ENCODE measurements around the gene PPP1R7. TPM values are rescaled to one million over a fixed set of nuclear protein-coding genes. Genes with fewer than 3 reads are reported as not detected.

The PPP1R7 gene
- total RNA-seq, 2 experiments from 2014 or later, result 36.4 to 38.2 TPM

DNA sequence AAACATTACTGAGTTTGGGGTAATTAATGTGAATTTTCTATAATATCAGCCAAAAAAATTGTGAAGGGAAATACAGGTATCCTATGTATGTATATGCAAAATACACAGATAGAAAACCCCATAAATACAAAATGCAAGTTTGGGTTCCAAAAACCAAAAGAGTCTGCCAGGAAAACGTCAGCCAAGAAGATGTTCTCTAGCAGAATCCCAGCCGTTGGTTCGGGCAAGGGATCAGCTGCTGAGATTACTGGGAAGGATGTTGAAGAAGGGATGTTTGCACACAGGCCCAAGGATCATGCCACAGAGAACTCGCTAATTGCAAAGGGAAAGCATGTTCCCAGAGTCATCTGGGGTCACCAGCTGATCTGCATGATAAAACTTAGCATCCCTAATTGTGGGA lies 28.7 kb downstream of the PPP1R7 start:
- Mint-ChIP-seq H3K4me3 (no peak overlapping the region), H3K36me3 (ENCODE audit: low read depth) (peaks cover 63% of the 10 kb centered on the region), H3K4me1 (ENCODE audit: low read depth) (no peaks in the 10 kb centered on the region), H3K9me3 (no peaks in the 10 kb centered on the region), H3K27me3 (no peaks in the 10 kb centered on the region), H3K27ac (no peak overlapping the region)
- H3K4me1 ChIP-seq (ENCODE audit: insufficient read depth, low read length), result no peaks in the 10 kb centered on the region
- CTCF ChIA-PET, result no interaction called here
- DNase-seq, result no peak
- POLR2A ChIA-PET, result interaction anchor here (0.7 kb wide), 1 partner anchor 100 kb away, joined by 3 read pairs; no protein-coding TSS in a partner anchor
- peaks cover 61% of the 10 kb centered on the region for H3K36me3 ChIP-seq (ENCODE audit: insufficient read depth, low read length)
- no peak overlapping the region for H3K4me3 ChIP-seq (ENCODE audit: low read length)
- intact Hi-C loops (cut with DNase I, micrococcal nuclease), result no loop called here
- no peaks in the 10 kb centered on the region for H3K27me3 ChIP-seq (ENCODE audit: control insufficient read depth in 1 of 2, insufficient read depth in 2 of 2, low read length in 2 of 2)
- H3K27ac ChIP-seq (ENCODE audit: low read depth in 1 of 2, low read length in 2 of 2), result no peak overlapping the region
- no peaks in the 10 kb centered on the region for H3K9me3 ChIP-seq (ENCODE audit: control insufficient read depth in 1 of 2, insufficient read depth in 1 of 2, low read length in 2 of 2)
- TF ChIP-seq, protein P1, sequence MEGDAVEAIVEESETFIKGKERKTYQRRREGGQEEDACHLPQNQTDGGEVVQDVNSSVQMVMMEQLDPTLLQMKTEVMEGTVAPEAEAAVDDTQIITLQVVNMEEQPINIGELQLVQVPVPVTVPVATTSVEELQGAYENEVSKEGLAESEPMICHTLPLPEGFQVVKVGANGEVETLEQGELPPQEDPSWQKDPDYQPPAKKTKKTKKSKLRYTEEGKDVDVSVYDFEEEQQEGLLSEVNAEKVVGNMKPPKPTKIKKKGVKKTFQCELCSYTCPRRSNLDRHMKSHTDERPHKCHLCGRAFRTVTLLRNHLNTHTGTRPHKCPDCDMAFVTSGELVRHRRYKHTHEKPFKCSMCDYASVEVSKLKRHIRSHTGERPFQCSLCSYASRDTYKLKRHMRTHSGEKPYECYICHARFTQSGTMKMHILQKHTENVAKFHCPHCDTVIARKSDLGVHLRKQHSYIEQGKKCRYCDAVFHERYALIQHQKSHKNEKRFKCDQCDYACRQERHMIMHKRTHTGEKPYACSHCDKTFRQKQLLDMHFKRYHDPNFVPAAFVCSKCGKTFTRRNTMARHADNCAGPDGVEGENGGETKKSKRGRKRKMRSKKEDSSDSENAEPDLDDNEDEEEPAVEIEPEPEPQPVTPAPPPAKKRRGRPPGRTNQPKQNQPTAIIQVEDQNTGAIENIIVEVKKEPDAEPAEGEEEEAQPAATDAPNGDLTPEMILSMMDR (IDR thresholded peaks at IDR 0.05), result no peak
- no peak for ATAC-seq (ENCODE audit: poor library complexity)

DNA sequence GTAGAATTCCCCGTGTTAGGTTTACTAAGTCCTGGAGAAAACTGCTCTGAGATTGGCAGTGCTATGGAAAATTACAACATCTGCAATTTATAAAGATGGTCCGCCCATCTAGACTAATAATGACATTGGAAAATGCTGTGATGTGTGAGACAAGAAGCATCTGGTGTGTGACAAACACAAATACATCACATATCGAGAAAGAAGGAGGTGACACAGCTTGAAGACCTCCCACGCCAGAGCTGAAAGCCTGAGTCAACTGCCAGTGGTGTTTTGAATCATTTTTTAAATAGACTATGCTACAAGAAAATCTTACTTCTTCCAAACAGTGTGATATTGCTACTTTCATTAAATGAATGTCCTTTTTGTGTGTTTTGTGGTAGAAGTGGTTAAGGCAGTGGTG lies 29.6 kb downstream of the PPP1R7 start:
- H3K4me3 Mint-ChIP-seq, result no peak overlapping the region
- H3K27ac Mint-ChIP-seq, result no peak overlapping the region
- peaks cover 54% of the 10 kb centered on the region for H3K36me3 Mint-ChIP-seq (ENCODE audit: low read depth)

DNA sequence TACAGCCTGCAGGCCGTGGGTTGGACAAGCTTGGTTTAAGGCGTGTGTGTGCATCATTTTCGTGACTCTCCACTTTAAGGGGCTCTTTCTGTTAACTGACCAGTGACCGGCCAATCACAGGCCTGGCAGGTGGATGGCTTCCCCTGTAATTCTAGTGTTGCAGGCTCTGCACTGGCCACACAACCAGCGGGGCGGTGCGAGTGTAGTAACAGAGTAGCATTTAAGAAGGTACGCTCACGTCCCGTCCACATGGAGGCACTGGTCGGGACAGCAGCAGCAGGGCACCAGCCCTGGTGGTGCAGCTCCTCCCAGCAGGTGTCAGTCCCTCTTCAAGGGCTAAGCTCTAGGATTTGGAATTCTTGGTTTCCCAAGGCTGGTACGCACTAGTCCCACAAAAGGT lies 30.2 kb downstream of the PPP1R7 start:
- DNase-seq, result no peak
- CTCF ChIA-PET, result no interaction called here
- Mint-ChIP-seq H3K27ac (no peak overlapping the region), H3K4me1 (ENCODE audit: low read depth) (no peaks in the 10 kb centered on the region), H3K4me3 (no peak overlapping the region), H3K36me3 (ENCODE audit: low read depth) (peaks cover 48% of the 10 kb centered on the region), H3K9me3 (no peaks in the 10 kb centered on the region), H3K27me3 (no peaks in the 10 kb centered on the region)
- Histone ChIP-seq H3K9me3 (ENCODE audit: control insufficient read depth in 1 of 2, insufficient read depth in 1 of 2, low read length in 2 of 2) (no peaks in the 10 kb centered on the region), H3K27me3 (ENCODE audit: control insufficient read depth in 1 of 2, insufficient read depth in 2 of 2, low read length in 2 of 2) (no peaks in the 10 kb centered on the region), H3K4me3 (ENCODE audit: low read length) (no peak overlapping the region), H3K36me3 (ENCODE audit: insufficient read depth, low read length) (peaks cover 46% of the 10 kb centered on the region), H3K27ac (ENCODE audit: low read depth in 1 of 2, low read length in 2 of 2) (no peak overlapping the region), H3K4me1 (ENCODE audit: insufficient read depth, low read length) (no peaks in the 10 kb centered on the region)
- TF ChIP-seq, protein P1 (IDR thresholded peaks at IDR 0.05), result no peak
- POLR2A ChIA-PET, result no interaction called here
- intact Hi-C loops (cut with DNase I, micrococcal nuclease), result no loop called here
- no peak for ATAC-seq (ENCODE audit: poor library complexity)

More for the DNA sequence above, 29.6 kb downstream of the PPP1R7 start:
- H3K4me1 ChIP-seq (ENCODE audit: insufficient read depth, low read length), result no peaks in the 10 kb centered on the region
- H3K4me3 ChIP-seq (ENCODE audit: low read length), result no peak overlapping the region
- H3K36me3 ChIP-seq (ENCODE audit: insufficient read depth, low read length), result peaks cover 52% of the 10 kb centered on the region
- TF ChIP-seq, protein P1 (IDR thresholded peaks at IDR 0.05), result no peak
- no peak for DNase-seq
- H3K27me3 ChIP-seq (ENCODE audit: control insufficient read depth in 1 of 2, insufficient read depth in 2 of 2, low read length in 2 of 2), result no peaks in the 10 kb centered on the region
- H3K9me3 ChIP-seq (ENCODE audit: control insufficient read depth in 1 of 2, insufficient read depth in 1 of 2, low read length in 2 of 2), result no peaks in the 10 kb centered on the region
- ChIA-PET POLR2A (no interaction called here), CTCF (no interaction called here)
- no peaks in the 10 kb centered on the region for H3K9me3 Mint-ChIP-seq
- no peak for ATAC-seq (ENCODE audit: poor library complexity)
- no peaks in the 10 kb centered on the region for H3K4me1 Mint-ChIP-seq (ENCODE audit: low read depth)
- H3K27me3 Mint-ChIP-seq, result no peaks in the 10 kb centered on the region
- no peak overlapping the region for H3K27ac ChIP-seq (ENCODE audit: low read depth in 1 of 2, low read length in 2 of 2)
- intact Hi-C loops (cut with DNase I, micrococcal nuclease), result no loop called here

Data from CD4-positive, alpha-beta T cell (primary cell).